WTC11 (cell line): ENCODE results near the gene TBRG4. TPM values are rescaled to one million over a fixed set of nuclear protein-coding genes. Genes with fewer than 3 reads are reported as not detected.

Source experiments
- ATAC-seq: fragments of 200-7000 bp; cut with Tn5 transposase; 2 replicates; pipeline ENCODE4 v1.10.0; 2021; ENCODE audit warnings: mild to moderate bottlenecking, moderate library complexity
- CTCF ChIA-PET: fragments of 300-600 bp; sonication (Branson Sonifier 250); formaldehyde crosslinking; loops from one replicate; lab custom pipeline; 2021; ENCODE audit warnings: antibody characterized with exemption; lab: Charles Lee
- POLR2A ChIA-PET: fragments of 350-600 bp; sonication (Branson Sonifier 250); formaldehyde crosslinking; loops from one replicate; lab custom pipeline; 2021; ENCODE audit warnings: antibody characterized with exemption; lab: Charles Lee
- DNase-seq: peaks from one replicate; pipeline ENCODE4 v3.0.0; 2021; ENCODE audit warnings: low spot score
- H3K27ac Mint-ChIP-seq: 2 replicates; pipeline ENCODE4 v1.8.0; 2021; ENCODE audit warnings: mixed read lengths
- H3K27me3 Mint-ChIP-seq: 2 replicates; pipeline ENCODE4 v1.8.0; 2021; ENCODE audit warnings: low read depth, mild to moderate bottlenecking, moderate library complexity, mixed read lengths
- H3K36me3 Mint-ChIP-seq: 2 replicates; pipeline ENCODE4 v1.8.0; 2021; ENCODE audit warnings: mixed read lengths
- H3K4me1 Mint-ChIP-seq: 2 replicates; pipeline ENCODE4 v1.8.0; 2022; ENCODE audit warnings: mixed read lengths
- H3K4me3 Mint-ChIP-seq: 2 replicates; pipeline ENCODE4 v1.8.0; 2021; ENCODE audit warnings: mild to moderate bottlenecking, moderate library complexity, mixed read lengths
- H3K9me3 Mint-ChIP-seq: 2 replicates; pipeline ENCODE4 v1.8.0; 2021; ENCODE audit warnings: mixed read lengths
- ESRRA ChIP-seq: sonication (generic); formaldehyde crosslinking; IDR thresholded peaks from 2 replicates; pipeline ENCODE4 v1.8.1; 2022; ENCODE audit warnings: mild to moderate bottlenecking, missing genetic modification reagents, borderline replicate concordance
- FOXK1 ChIP-seq: sonication (generic); formaldehyde crosslinking; IDR thresholded peaks from 2 replicates; pipeline ENCODE4 v1.8.0; 2022; ENCODE audit warnings: mild to moderate bottlenecking, moderate library complexity, missing genetic modification reagents
- GRHL2 ChIP-seq: fragments of 250-450 bp; sonication (Bioruptor Pico); IDR thresholded peaks from 2 replicates; pipeline ENCODE4 v1.8.0; 2022; ENCODE audit warnings: mild to moderate bottlenecking, moderate library complexity; ENCODE audit not compliant: insufficient replicate concordance, severe bottlenecking
- HMGXB4 ChIP-seq: sonication (generic); formaldehyde crosslinking; IDR thresholded peaks from 2 replicates; pipeline ENCODE4 v1.8.1; 2023; ENCODE audit warnings: mild to moderate bottlenecking, moderate library complexity, missing genetic modification reagents
- IRF1 ChIP-seq: sonication (generic); formaldehyde crosslinking; IDR thresholded peaks from 2 replicates; pipeline ENCODE4 v1.8.0; 2023; ENCODE audit warnings: missing genetic modification reagents
- IRF2 ChIP-seq: sonication (generic); formaldehyde crosslinking; IDR thresholded peaks from 2 replicates; pipeline ENCODE4 v1.8.0; 2022; ENCODE audit warnings: low read depth, missing genetic modification reagents, borderline replicate concordance
- KAT7 ChIP-seq: sonication (generic); formaldehyde crosslinking; IDR thresholded peaks from 2 replicates; pipeline ENCODE4 v1.8.1; 2023; ENCODE audit warnings: missing genetic modification reagents, mild to moderate bottlenecking, borderline replicate concordance
- MXD4 ChIP-seq: fragments of 250-450 bp; sonication (Bioruptor Pico); IDR thresholded peaks from 2 replicates; pipeline ENCODE4 v1.8.0; 2021; ENCODE audit warnings: mild to moderate bottlenecking, moderate library complexity, borderline replicate concordance
- NR1H2 ChIP-seq: sonication (generic); formaldehyde crosslinking; IDR thresholded peaks from 2 replicates; pipeline ENCODE4 v1.9.0; 2021; ENCODE audit warnings: mild to moderate bottlenecking, moderate library complexity, missing genetic modification reagents
- USF2 ChIP-seq: sonication (generic); formaldehyde crosslinking; IDR thresholded peaks from 2 replicates; pipeline ENCODE4 v1.8.1; 2023; ENCODE audit warnings: mild to moderate bottlenecking, missing genetic modification reagents, moderate library complexity
- ZNF512 ChIP-seq: sonication (generic); formaldehyde crosslinking; IDR thresholded peaks from 2 replicates; pipeline ENCODE4 v1.8.1; 2022; ENCODE audit warnings: missing genetic modification reagents, borderline replicate concordance
- ZNF532 ChIP-seq: fragments of 250-450 bp; sonication (Bioruptor Pico); IDR thresholded peaks from 2 replicates; pipeline ENCODE4 v1.9.0; 2021; ENCODE audit warnings: mild to moderate bottlenecking, borderline replicate concordance
- ZNF671 ChIP-seq: fragments of 250-450 bp; sonication (Bioruptor Pico); IDR thresholded peaks from 2 replicates; pipeline ENCODE4 v1.8.0; 2021; ENCODE audit warnings: mild to moderate bottlenecking
- ZSCAN18 ChIP-seq: fragments of 250-450 bp; sonication (Bioruptor Pico); IDR thresholded peaks from 2 replicates; pipeline ENCODE4 v2.1.2; 2022; ENCODE audit warnings: mild to moderate bottlenecking, moderate library complexity
- total RNA-seq: library from RNA; stranded (reverse); gene quantifications from 3 replicates; pipeline ENCODE4 v1.2.3, GENCODE V29; 2021

Gene TBRG4
- total RNA-seq, 1 experiment from 2014 or later = 167 TPM

GRCh38 chr7:45156516-45157272 is 45.2 kb upstream of the TBRG4 start:
- Mint-ChIP-seq H3K4me3 (peak overlapping the region; percentile 72), H3K27me3 (peaks cover 36% of the 10 kb centered on the region), H3K36me3 (no peaks in the 10 kb centered on the region), H3K4me1 (peaks cover 13% of the 10 kb centered on the region; the same call in 1 of the 2 replicates), H3K9me3 (no peaks in the 10 kb centered on the region), H3K27ac (no peak overlapping the region)
- TF ChIP-seq GRHL2 (CRISPR knock-in tag) (no peak), NR1H2 (CRISPR knock-in tag) (no peak), ZNF512 (CRISPR knock-in tag) (no peak), ZNF671 (no peak), USF2 (CRISPR knock-in tag) (no peak)
- DNase-seq = no peak
- POLR2A ChIA-PET = no interaction called here
- CTCF ChIA-PET = interaction anchor here (0.9 to 2.3 kb wide), 8 partner anchors 9 to 183 kb away, joined by 3 to 21 read pairs (median 6); no protein-coding TSS in a partner anchor
- no peak for ATAC-seq

- Mint-ChIP-seq H3K4me1 (peaks cover 12% of the 10 kb centered on the region; the same call in 1 of the 2 replicates), H3K27me3 (peaks cover 36% of the 10 kb centered on the region), H3K4me3 (no peak overlapping the region), H3K36me3 (no peaks in the 10 kb centered on the region), H3K9me3 (no peaks in the 10 kb centered on the region), H3K27ac (no peak overlapping the region)
- no peak for TF ChIP-seq KAT7 (CRISPR knock-in tag)
- no peak for TF ChIP-seq FOXK1 (CRISPR knock-in tag)
- TF ChIP-seq HMGXB4 (CRISPR knock-in tag) = no peak
- TF ChIP-seq IRF1 (CRISPR knock-in tag) = no peak
- TF ChIP-seq IRF2 (CRISPR knock-in tag) = no peak
- TF ChIP-seq MXD4 (CRISPR knock-in tag) = no peak
- no peak for TF ChIP-seq ZSCAN18 (CRISPR knock-in tag)
- TF ChIP-seq ZNF532 = no peak
- TF ChIP-seq ESRRA (CRISPR knock-in tag) = no peak
- no peak for DNase-seq
- ChIA-PET POLR2A (no interaction called here), CTCF (interaction anchor here (0.9 kb wide), 1 partner anchor 105 kb away, joined by 3 read pairs; no protein-coding TSS in a partner anchor)
- no peak for ATAC-seq
Measured at GRCh38 chr7:45155941-45156340, 44.4 kb upstream of the TBRG4 start.
